GM18517 (cell line): Measurements from ENCODE around the gene SMIM10L2A.
"Not testable (repeated sequence)": the region's sequence is repeated elsewhere in the genome, so short reads cannot be mapped to it uniquely, and the experiment has no call there.

ENCODE experiments used
- ATAC-seq: cut with Tn5 transposase; IDR thresholded peaks from one replicate; pipeline ENCODE4 v1.9.1; 2021; ENCODE audit warnings: mild to moderate bottlenecking, moderate library complexity; ENCODE audit not compliant: unreplicated experiment

Gene SMIM10L2A

GRCh38 chrX:135421932-135422809 is at the start of gene SMIM10L2A:
SMIM10L2A (plus strand) TSS chrX:135421944; CDS start chrX:135422132, 188 bp downstream.
- peak; percentile 48 for ATAC-seq

- ATAC-seq: no peak
Measured at GRCh38 chrX:135373357-135373756, 48.4 kb upstream of the SMIM10L2A start.

- no peak for ATAC-seq
Measured at GRCh38 chrX:135382260-135382659, 39.5 kb upstream of the SMIM10L2A start.

- no peak for ATAC-seq
Measured at GRCh38 chrX:135383249-135383648, 38.5 kb upstream of the SMIM10L2A start.

- ATAC-seq: no peak
Measured at GRCh38 chrX:135384161-135384836, 37.4 kb upstream of the SMIM10L2A start.

- ATAC-seq: no peak
Measured at GRCh38 chrX:135388841-135389240, 32.9 kb upstream of the SMIM10L2A start.

- no peak for ATAC-seq
Measured at GRCh38 chrX:135389243-135389642, 32.5 kb upstream of the SMIM10L2A start.

- no peak for ATAC-seq
Measured at GRCh38 chrX:135389717-135390116, 32.0 kb upstream of the SMIM10L2A start.

- no peak for ATAC-seq
Measured at GRCh38 chrX:135391734-135392133, 30.0 kb upstream of the SMIM10L2A start.

- no peak for ATAC-seq
Measured at GRCh38 chrX:135393051-135393450, 28.7 kb upstream of the SMIM10L2A start.

GRCh38 chrX:135395064-135395463 is 26.7 kb upstream of the SMIM10L2A start:
- ATAC-seq: no peak

GRCh38 chrX:135396109-135396508 is 25.6 kb upstream of the SMIM10L2A start:
- no peak for ATAC-seq

- ATAC-seq: no peak
Measured at GRCh38 chrX:135396566-135396965, 25.2 kb upstream of the SMIM10L2A start.

GRCh38 chrX:135397652-135398051 is 24.1 kb upstream of the SMIM10L2A start:
- no peak for ATAC-seq

- ATAC-seq: no peak
Measured at GRCh38 chrX:135403374-135403773, 18.4 kb upstream of the SMIM10L2A start.

- not testable (repeated sequence) for ATAC-seq
Measured at GRCh38 chrX:135406428-135406827, 15.3 kb upstream of the SMIM10L2A start.

- no peak for ATAC-seq
Measured at GRCh38 chrX:135408794-135409193, 12.9 kb upstream of the SMIM10L2A start.

- no peak for ATAC-seq
Measured at GRCh38 chrX:135410861-135411627, 10.7 kb upstream of the SMIM10L2A start.

GRCh38 chrX:135411893-135412292 is 9.9 kb upstream of the SMIM10L2A start:
- ATAC-seq: no peak

- no peak for ATAC-seq
Measured at GRCh38 chrX:135416546-135416945, 5.2 kb upstream of the SMIM10L2A start.

- no peak for ATAC-seq
Measured at GRCh38 chrX:135420831-135421230, 913 bp upstream of the SMIM10L2A start.
